Psoas muscle (tissue), 8 donors: ENCODE data around the gene CDK5RAP1. TPM values are rescaled to one million over a fixed set of nuclear protein-coding genes. Genes with fewer than 3 reads are reported as not detected.
A peak's percentile ranks its signal among the peaks of the same experiment; 100 is the strongest.

Experiments used
- ATAC-seq, 4 donors: fragments of 200-7000 bp; cut with Tn5 transposase; one replicate each; pipeline ENCODE4 v1.9.1; 2020; ENCODE audit warnings: moderate library complexity in 3 of 4, mild to moderate bottlenecking in 2 of 4
- DNase-seq, 2 donors: peaks; one replicate each; pipeline ENCODE4 v3.0.0-alpha.2; 2020
- H3K27ac ChIP-seq: fragments of 200-600 bp; one replicate; pipeline ENCODE4 v1.8.0; 2022
- H3K27me3 ChIP-seq, 3 donors: fragments of 200-600 bp in 1 of 3; one replicate each; pipeline versions ENCODE4 v1.6.1 to v1.8.0; 2013 to 2022; ENCODE audit warnings: low read length in 2 of 3, mild to moderate bottlenecking in 2 of 3, moderate library complexity in 1 of 3; ENCODE audit not compliant: insufficient read depth in 3 of 3
- H3K36me3 ChIP-seq, 2 donors: fragments of 200-600 bp in 1 of 2; one replicate each; pipeline versions ENCODE4 v1.6.1 to v1.8.0; 2013 to 2022; ENCODE audit warnings: low read depth in 1 of 2, mild to moderate bottlenecking in 1 of 2, moderate library complexity in 1 of 2; ENCODE audit not compliant: insufficient read depth in 1 of 2
- H3K4me1 ChIP-seq: fragments of 200-600 bp; one replicate; pipeline ENCODE4 v1.8.0; 2022
- H3K4me3 ChIP-seq: fragments of 200-600 bp; one replicate; pipeline ENCODE4 v1.8.0; 2022; ENCODE audit warnings: mild to moderate bottlenecking
- H3K9me3 ChIP-seq: fragments of 200-600 bp; one replicate; pipeline ENCODE4 v1.8.0; 2022
- CTCF ChIP-seq: fragments of 200-600 bp; IDR thresholded peaks from one replicate; pipeline ENCODE4 v1.8.0; 2022; ENCODE audit warnings: antibody characterized with exemption
- WGBS, 3 donors: extraction: QIAGEN DNeasy Blood & Tissue Kit; methylation state at CpG; one replicate each; pipeline versions ENCODE4 v1.1.6 to v1.1.7; 2013; 5-methylcytosine and 5-hydroxymethylcytosine counted together
- intact Hi-C, 2 donors: fragments of 100-400 bp; cut with DNase I; formaldehyde crosslinking; loops; one replicate each; pipeline versions ENCODE4 v1.11.0 to v1.14.2; 2022
- polyA plus RNA-seq, 3 donors: library from polyadenylated mRNA; stranded (reverse); fragments of 200-250 nt; gene quantifications; one replicate each; pipeline ENCODE4 v1.2.3, GENCODE V29; 2013
- total RNA-seq, 4 donors: library from RNA; stranded (reverse); fragmentation: NEBNext Ultra II Directional in 2 of 4; extraction: Animal tissue kit (Norgen Biotek cat#: 25700) in 2 of 4; gene quantifications; one replicate each; pipeline versions ENCODE4 v1.2.1 to v1.2.4, GENCODE V29; 2021 to 2023
- donor health status: healthy with polysubstance abuse.
- donor health status: DM: no; HTN: no; CAD: no; lungs with moderate emphysema.
- donor health status: Bipolar disorder and iron deficiency.
- donor health status: healthy.
- donor health status: DM: yes; HTN: yes; CAD: no.
- donor health status: DM: no; HTN: no; CAD: no.
- donor health status: DM: no; HTN: no; CAD: no.
- donor health status: DM: yes; HTN: yes; CAD: no.

Gene CDK5RAP1
- total and polyA plus RNA-seq, 7 donors = 14.7 to 43.3 (median 25.8) TPM

GRCh38 chr20:33407251-33407650, 5.9 kb upstream of the CDK5RAP1 start:
- Histone ChIP-seq H3K27ac (no peak overlapping the region), H3K4me3 (no peak overlapping the region), H3K9me3 (no peaks in the 10 kb centered on the region), H3K27me3 (no peaks in the 10 kb centered on the region), H3K36me3 (peaks cover 7 to 66% of the 10 kb centered on the region in 2 donors), H3K4me1 (no peaks in the 10 kb centered on the region)
- no peak for DNase-seq
- intact Hi-C loops = no loop called here
- no peak for TF ChIP-seq CTCF
- 82 to 94% (median 90%) methylated on average over 1 of the region's 1 CpG for WGBS, 3 donors
- ATAC-seq = peak in 2 of 4 donors; percentile 45 to 49

GRCh38 chr20:33404281-33404680, 3.0 kb upstream of the CDK5RAP1 start:
- Histone ChIP-seq H3K27me3 (no peaks in the 10 kb centered on the region), H3K4me1 (peaks cover 12% of the 10 kb centered on the region), H3K36me3 (peaks cover 4 to 36% of the 10 kb centered on the region in 2 donors), H3K4me3 (no peak overlapping the region), H3K27ac (no peak overlapping the region), H3K9me3 (no peaks in the 10 kb centered on the region)
- no peak for TF ChIP-seq CTCF
- DNase-seq = no peak
- ATAC-seq = no peak
- intact Hi-C loops = loop anchor here (5.0 kb wide), 2 partner anchors 38 to 263 kb away; partner anchors contain the start of genes SNTA1 (in 2 of the 2) and ACTL10 (in 1 of the 2)
- 80 to 93% (median 84%) methylated on average over 2 of the region's 2 CpGs for WGBS, 3 donors

GRCh38 chr20:33401921-33402369, 626 bp upstream of the CDK5RAP1 start:
- H3K27ac ChIP-seq = peak overlapping the region; percentile 83
- TF ChIP-seq CTCF = no peak
- H3K27me3 ChIP-seq = no peaks in the 10 kb centered on the region

GRCh38 chr20:33400812-33401183, 521 bp downstream of the CDK5RAP1 start:
- H3K4me3 ChIP-seq = peak overlapping the region; percentile 96
- H3K27ac ChIP-seq = peak overlapping the region; percentile 83
- ATAC-seq (peak; percentile 23 to 57 (median 48)), DNase-seq (no peak)
- H3K36me3 ChIP-seq = peaks cover 0 to 28% of the 10 kb centered on the region in 2 donors
- intact Hi-C loops = loop anchor here (5.0 kb wide), 2 partner anchors 42 to 267 kb away; partner anchors contain the start of genes SNTA1 (in 2 of the 2) and ACTL10 (in 1 of the 2)
- H3K4me1 ChIP-seq = peaks cover 12% of the 10 kb centered on the region
- no peak for TF ChIP-seq CTCF
- 0 to 1% (median 0%) methylated on average over 8 of the region's 8 CpGs for WGBS, 3 donors
- H3K9me3 ChIP-seq = no peaks in the 10 kb centered on the region
- H3K27me3 ChIP-seq = no peaks in the 10 kb centered on the region

More at GRCh38 chr20:33401921-33402369, 626 bp upstream of the CDK5RAP1 start:
- peaks cover 0 to 27% of the 10 kb centered on the region in 2 donors for H3K36me3 ChIP-seq
- peaks cover 12% of the 10 kb centered on the region for H3K4me1 ChIP-seq
- DNase-seq (no peak), ATAC-seq (peak; percentile 31 to 65 (median 44))
- H3K4me3 ChIP-seq = peak overlapping the region; percentile 96
- intact Hi-C loops = loop anchor here (5.0 kb wide), 2 partner anchors 40 to 265 kb away; partner anchors contain the start of genes SNTA1 (in 2 of the 2) and ACTL10 (in 1 of the 2)
- WGBS, 3 donors = 40 to 44% (median 40%) methylated on average over 8 of the region's 8 CpGs
- no peaks in the 10 kb centered on the region for H3K9me3 ChIP-seq
